ENCODE measurements around the gene KRT32. TPM values are rescaled to one million over a fixed set of nuclear protein-coding genes. Genes with fewer than 3 reads are reported as not detected.

Gene KRT32
- total RNA-seq, 1 donor from 2014 or later, result 0.17 TPM

- Mint-ChIP-seq H3K9me3 (no peaks in the 10 kb centered on the region), H3K27ac (no peak overlapping the region), H3K4me3 (no peak overlapping the region), H3K27me3 (no peaks in the 10 kb centered on the region), H3K4me1 (ENCODE audit: unreplicated experiment) (no peaks in the 10 kb centered on the region), H3K36me3 (no peaks in the 10 kb centered on the region)
- TF ChIP-seq CTCF (conservative IDR thresholded peaks at IDR 0.05), result no peak
- DNase-seq (ENCODE audit: extremely low spot score, unreplicated experiment), result no peak
These were observed 24.4 kb downstream of the KRT32 start for GRCh38 chr17:41442739-41443138.

- Mint-ChIP-seq H3K4me1 (ENCODE audit: unreplicated experiment) (no peaks in the 10 kb centered on the region), H3K27ac (no peak within 1 kb of the TSS), H3K27me3 (no peaks in the 10 kb centered on the region), H3K4me3 (no peak within 1 kb of the TSS), H3K36me3 (no peaks in the 10 kb centered on the region), H3K9me3 (no peaks in the 10 kb centered on the region)
- no peak for DNase-seq (ENCODE audit: extremely low spot score, unreplicated experiment)
- TF ChIP-seq CTCF (conservative IDR thresholded peaks at IDR 0.05), result no peak
These were observed 26.6 kb downstream of the KRT32 start, which contains the start of gene KRT38 for GRCh38 chr17:41440531-41441033. TSS of gene KRT38 (minus strand) at chr17:41440983. CDS start at chr17:41440921, 62 bp downstream.

GRCh38 chr17:41439375-41439774, 27.8 kb downstream of the KRT32 start:
- Mint-ChIP-seq H3K4me3 (no peak overlapping the region), H3K9me3 (no peaks in the 10 kb centered on the region), H3K4me1 (ENCODE audit: unreplicated experiment) (peaks cover 4% of the 10 kb centered on the region), H3K27ac (no peak overlapping the region), H3K27me3 (no peaks in the 10 kb centered on the region), H3K36me3 (no peaks in the 10 kb centered on the region)
- no peak for TF ChIP-seq CTCF (conservative IDR thresholded peaks at IDR 0.05)
- no peak for DNase-seq (ENCODE audit: extremely low spot score, unreplicated experiment)

GRCh38 chr17:41437769-41438168, 29.4 kb downstream of the KRT32 start:
- no peaks in the 10 kb centered on the region for H3K36me3 Mint-ChIP-seq
- H3K27ac Mint-ChIP-seq, result no peak overlapping the region

GRCh38 chr17:41437254-41437653, 29.9 kb downstream of the KRT32 start:
- Mint-ChIP-seq H3K4me1 (ENCODE audit: unreplicated experiment) (peaks cover 8% of the 10 kb centered on the region), H3K27me3 (peaks cover 3% of the 10 kb centered on the region), H3K9me3 (no peaks in the 10 kb centered on the region), H3K27ac (no peak overlapping the region), H3K4me3 (no peak overlapping the region), H3K36me3 (no peaks in the 10 kb centered on the region)
- DNase-seq (ENCODE audit: extremely low spot score, unreplicated experiment), result no peak
- TF ChIP-seq CTCF (conservative IDR thresholded peaks at IDR 0.05), result no peak

More at GRCh38 chr17:41437769-41438168, 29.4 kb downstream of the KRT32 start:
- Mint-ChIP-seq H3K27me3 (peaks cover 3% of the 10 kb centered on the region), H3K9me3 (no peaks in the 10 kb centered on the region), H3K4me3 (no peak overlapping the region), H3K4me1 (ENCODE audit: unreplicated experiment) (peaks cover 8% of the 10 kb centered on the region)
- no peak for TF ChIP-seq CTCF (conservative IDR thresholded peaks at IDR 0.05)
- DNase-seq (ENCODE audit: extremely low spot score, unreplicated experiment), result no peak

GRCh38 chr17:41434415-41434814, 32.8 kb downstream of the KRT32 start:
- TF ChIP-seq CTCF (conservative IDR thresholded peaks at IDR 0.05), result no peak
- Mint-ChIP-seq H3K9me3 (no peaks in the 10 kb centered on the region), H3K27ac (no peak overlapping the region), H3K4me1 (ENCODE audit: unreplicated experiment) (peaks cover 8% of the 10 kb centered on the region), H3K4me3 (no peak overlapping the region), H3K27me3 (peaks cover 3% of the 10 kb centered on the region), H3K36me3 (no peaks in the 10 kb centered on the region)
- DNase-seq (ENCODE audit: extremely low spot score, unreplicated experiment), result no peak

Data from type B pancreatic cell (in vitro differentiated cells).